Caco-2 (cell line): ENCODE measurements around the gene OSTN. TPM values are rescaled to one million over a fixed set of nuclear protein-coding genes. Genes with fewer than 3 reads are reported as not detected.
A peak's percentile ranks its signal among the peaks of the same experiment; 100 is the strongest.

ENCODE experiments used
- BruUV-seq: library from RNA; stranded (reverse); fragments of 400-500 nt; replicated peaks from 2 replicates; lab custom pipeline; 2021; lab: Mats Ljungman, UMichigan
- CTCF ChIA-PET: fragments of 300-600 bp; sonication (Branson Sonifier 250); formaldehyde crosslinking; loops from one replicate; lab custom pipeline; 2022; ENCODE audit warnings: antibody characterized with exemption; lab: Charles Lee
- POLR2A ChIA-PET: fragments of 300-600 bp; sonication (Branson Sonifier 250); formaldehyde crosslinking; loops from one replicate; lab custom pipeline; 2022; ENCODE audit warnings: antibody characterized with exemption; lab: Charles Lee
- DNase-seq, 2 experiments: peaks; one replicate each; pipeline versions ENCODE4 v3.0.0 to v3.0.0-alpha.2; 2020 to 2022
- H3K27me3 ChIP-seq: replicated peaks from 2 replicates; pipeline ENCODE4 v1.6.0; 2011; ENCODE audit warnings: low read length; ENCODE audit not compliant: control insufficient read depth, insufficient read depth
- H3K36me3 ChIP-seq: 2 replicates; pipeline ENCODE4 v1.5.1; 2011; ENCODE audit warnings: low read length; ENCODE audit not compliant: control insufficient read depth, insufficient read depth
- H3K4me1 ChIP-seq: fragments of 250-450 bp; sonication (Bioruptor Pico); 2 replicates; pipeline ENCODE4 v1.5.1; 2020; ENCODE audit warnings: mild to moderate bottlenecking
- H3K4me3 ChIP-seq: 2 replicates; pipeline ENCODE4 v1.5.1; 2011; ENCODE audit warnings: low read depth, mild to moderate bottlenecking, control low read depth, low read length
- H3K9me3 ChIP-seq: fragments of 250-450 bp; sonication (Bioruptor Pico); 2 replicates; pipeline ENCODE4 v1.5.1; 2020; ENCODE audit warnings: mild to moderate bottlenecking, moderate library complexity
- H3K27ac Mint-ChIP-seq: one replicate; pipeline ENCODE4 v1.8.0; 2022; ENCODE audit warnings: mixed read lengths; ENCODE audit not compliant: unreplicated experiment
- H3K27me3 Mint-ChIP-seq: one replicate; pipeline ENCODE4 v1.8.0; 2022; ENCODE audit warnings: mixed read lengths; ENCODE audit not compliant: insufficient read depth, unreplicated experiment
- H3K36me3 Mint-ChIP-seq: one replicate; pipeline ENCODE4 v1.8.0; 2022; ENCODE audit warnings: mild to moderate bottlenecking, mixed read lengths; ENCODE audit not compliant: insufficient read depth, unreplicated experiment
- H3K4me1 Mint-ChIP-seq: one replicate; pipeline ENCODE4 v1.8.0; 2022; ENCODE audit warnings: low read depth, mixed read lengths; ENCODE audit not compliant: unreplicated experiment
- H3K4me3 Mint-ChIP-seq: one replicate; pipeline ENCODE4 v1.8.0; 2022; ENCODE audit warnings: mild to moderate bottlenecking, moderate library complexity, mixed read lengths; ENCODE audit not compliant: unreplicated experiment
- H3K9me3 Mint-ChIP-seq: one replicate; pipeline ENCODE4 v1.8.0; 2022; ENCODE audit warnings: mixed read lengths; ENCODE audit not compliant: unreplicated experiment
- intact Hi-C: fragments of 100-400 bp; cut with micrococcal nuclease; formaldehyde crosslinking; loops from one replicate; pipeline ENCODE4 v1.10.0; 2022; ENCODE audit not compliant: unreplicated experiment
- total RNA-seq: library from RNA; stranded (reverse); gene quantifications from 2 replicates; pipeline ENCODE4 v1.2.3, GENCODE V29; 2022
- TF ChIP-seq, protein P1 (sequence below), 2 experiments: fragments of 200-600 bp in 1 of 2; IDR thresholded peaks; 1 replicate in 1 of 2; 2 replicates in 1 of 2; pipeline versions ENCODE4 v1.5.1 to v1.8.0; 2011 to 2022; ENCODE audit warnings: antibody characterized with exemption in 1 of 2, control low read depth in 1 of 2, inconsistent platforms in 1 of 2, low read depth in 1 of 2, low read length in 1 of 2, mild to moderate bottlenecking in 1 of 2, moderate library complexity in 1 of 2; ENCODE audit not compliant: insufficient read depth in 1 of 2, severe bottlenecking in 1 of 2, unreplicated experiment in 1 of 2

OSTN gene
- total RNA-seq, 1 experiment from 2014 or later: not detected

DNA sequence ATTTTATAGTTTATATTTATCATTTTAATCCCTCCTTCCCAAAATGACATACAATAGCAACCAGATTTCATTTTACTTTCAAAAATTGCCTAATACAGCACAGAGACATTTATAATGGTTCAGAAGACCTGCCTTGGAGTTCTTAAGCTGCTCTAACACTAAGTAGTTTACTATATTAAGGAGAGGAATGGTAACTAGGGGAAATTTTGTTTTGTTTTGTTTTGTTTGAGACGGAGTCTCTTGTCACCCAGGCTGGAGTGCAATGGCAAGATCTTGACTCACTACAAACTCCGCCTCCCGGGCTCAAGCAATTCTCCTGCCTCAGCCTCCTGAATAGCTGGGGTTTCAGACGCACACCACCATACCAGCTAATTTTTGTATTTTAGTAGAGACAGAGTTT is 107.4 kb downstream of the OSTN start:
- H3K27me3 Mint-ChIP-seq: no peaks in the 10 kb centered on the region
- H3K4me3 Mint-ChIP-seq: no peak overlapping the region
- H3K4me1 ChIP-seq: peaks cover 4% of the 10 kb centered on the region; the same call in 1 of the 2 replicates
- H3K4me1 Mint-ChIP-seq: peaks cover 13% of the 10 kb centered on the region
- no peaks in the 10 kb centered on the region for H3K36me3 ChIP-seq
- TF ChIP-seq, protein P1, sequence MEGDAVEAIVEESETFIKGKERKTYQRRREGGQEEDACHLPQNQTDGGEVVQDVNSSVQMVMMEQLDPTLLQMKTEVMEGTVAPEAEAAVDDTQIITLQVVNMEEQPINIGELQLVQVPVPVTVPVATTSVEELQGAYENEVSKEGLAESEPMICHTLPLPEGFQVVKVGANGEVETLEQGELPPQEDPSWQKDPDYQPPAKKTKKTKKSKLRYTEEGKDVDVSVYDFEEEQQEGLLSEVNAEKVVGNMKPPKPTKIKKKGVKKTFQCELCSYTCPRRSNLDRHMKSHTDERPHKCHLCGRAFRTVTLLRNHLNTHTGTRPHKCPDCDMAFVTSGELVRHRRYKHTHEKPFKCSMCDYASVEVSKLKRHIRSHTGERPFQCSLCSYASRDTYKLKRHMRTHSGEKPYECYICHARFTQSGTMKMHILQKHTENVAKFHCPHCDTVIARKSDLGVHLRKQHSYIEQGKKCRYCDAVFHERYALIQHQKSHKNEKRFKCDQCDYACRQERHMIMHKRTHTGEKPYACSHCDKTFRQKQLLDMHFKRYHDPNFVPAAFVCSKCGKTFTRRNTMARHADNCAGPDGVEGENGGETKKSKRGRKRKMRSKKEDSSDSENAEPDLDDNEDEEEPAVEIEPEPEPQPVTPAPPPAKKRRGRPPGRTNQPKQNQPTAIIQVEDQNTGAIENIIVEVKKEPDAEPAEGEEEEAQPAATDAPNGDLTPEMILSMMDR (IDR thresholded peaks at IDR 0.05; ENCODE audit: insufficient read depth in 1 of 2, low read depth in 1 of 2, low read length in 1 of 2, severe bottlenecking in 1 of 2, unreplicated experiment in 1 of 2): no peak
- intact Hi-C loops: no loop called here
- no peaks in the 10 kb centered on the region for H3K27me3 ChIP-seq
- no peaks in the 10 kb centered on the region for H3K36me3 Mint-ChIP-seq
- no peak overlapping the region for H3K27ac Mint-ChIP-seq
- H3K9me3 ChIP-seq: no peaks in the 10 kb centered on the region
- no peaks in the 10 kb centered on the region for H3K9me3 Mint-ChIP-seq
- DNase-seq: no peak
- no TSS peak for BruUV-seq
- H3K4me3 ChIP-seq: no peak overlapping the region
- POLR2A ChIA-PET: no interaction called here
- CTCF ChIA-PET: no interaction called here

DNA sequence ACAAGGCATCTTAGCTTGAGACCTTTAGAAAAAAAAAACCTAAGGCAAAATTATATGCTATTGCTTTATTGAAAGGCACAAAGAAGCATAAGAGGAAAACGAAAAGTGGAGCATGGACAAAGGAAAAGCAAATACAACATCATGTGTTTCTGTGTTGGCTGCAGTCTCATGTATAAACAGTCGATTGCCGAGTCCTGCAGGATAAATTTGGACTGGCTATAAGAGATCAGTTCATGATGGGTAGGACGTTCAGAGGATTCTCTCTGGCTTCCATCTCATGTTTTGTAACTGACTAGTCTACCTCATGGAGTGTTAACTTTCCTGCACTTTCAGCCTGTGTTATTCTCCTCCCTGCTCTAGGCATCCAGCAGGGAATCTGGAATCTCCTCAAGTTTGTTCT is 108.3 kb downstream of the OSTN start:
- TF ChIP-seq, protein P1 (IDR thresholded peaks at IDR 0.05; ENCODE audit: insufficient read depth in 1 of 2, low read depth in 1 of 2, low read length in 1 of 2, severe bottlenecking in 1 of 2, unreplicated experiment in 1 of 2): no peak
- no peaks in the 10 kb centered on the region for H3K36me3 ChIP-seq
- H3K27me3 ChIP-seq: no peaks in the 10 kb centered on the region
- no peak for DNase-seq
- peaks cover 3% of the 10 kb centered on the region; the same call in 1 of the 2 replicates for H3K4me1 ChIP-seq
- BruUV-seq: no TSS peak
- H3K9me3 Mint-ChIP-seq: no peaks in the 10 kb centered on the region
- H3K4me1 Mint-ChIP-seq: peaks cover 12% of the 10 kb centered on the region
- ChIA-PET POLR2A (no interaction called here), CTCF (no interaction called here)
- no peaks in the 10 kb centered on the region for H3K27me3 Mint-ChIP-seq
- no peak overlapping the region for H3K4me3 Mint-ChIP-seq
- H3K36me3 Mint-ChIP-seq: no peaks in the 10 kb centered on the region
- H3K4me3 ChIP-seq: no peak overlapping the region
- intact Hi-C loops: no loop called here
- no peaks in the 10 kb centered on the region for H3K9me3 ChIP-seq
- H3K27ac Mint-ChIP-seq: no peak overlapping the region

DNA sequence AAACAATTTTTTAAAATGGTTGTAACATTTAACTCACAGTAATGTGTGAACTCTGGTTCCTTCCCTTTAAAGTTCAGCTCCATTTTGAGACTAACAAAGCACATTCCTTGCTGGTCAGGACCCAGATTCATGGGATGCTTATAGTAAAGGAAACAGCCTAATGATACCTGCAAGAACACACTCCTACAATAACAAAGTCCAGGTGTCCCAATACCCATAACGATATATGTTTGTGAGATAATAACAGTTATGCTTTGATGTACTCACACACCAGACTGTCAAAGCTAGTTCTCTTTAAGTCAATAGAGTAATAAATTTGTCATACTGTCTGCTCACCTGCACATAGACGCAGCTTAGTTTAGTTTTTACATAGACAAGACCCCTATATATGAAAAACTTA is 114.3 kb downstream of the OSTN start:
- no peak overlapping the region for H3K4me3 Mint-ChIP-seq
- H3K27me3 Mint-ChIP-seq: no peaks in the 10 kb centered on the region
- H3K9me3 Mint-ChIP-seq: no peaks in the 10 kb centered on the region
- peak in 1 of 2 experiments; percentile 46 for DNase-seq
- intact Hi-C loops: loop anchor here (1.0 kb wide), 2 partner anchors 8 to 11 kb away; no protein-coding TSS in a partner anchor
- Histone ChIP-seq H3K36me3 (no peaks in the 10 kb centered on the region), H3K9me3 (no peaks in the 10 kb centered on the region), H3K4me3 (no peak overlapping the region), H3K4me1 (peaks cover 9% of the 10 kb centered on the region), H3K27me3 (no peaks in the 10 kb centered on the region)
- TF ChIP-seq, protein P1 (IDR thresholded peaks at IDR 0.05; ENCODE audit: insufficient read depth in 1 of 2, low read depth in 1 of 2, low read length in 1 of 2, severe bottlenecking in 1 of 2, unreplicated experiment in 1 of 2): no peak
- ChIA-PET POLR2A (interaction anchor here (1.5 kb wide), 1 partner anchor 15 kb away, joined by 9 read pairs; the partner anchor contains the start of gene CCDC50), CTCF (interaction anchor here (0.6 kb wide), 1 partner anchor 24 kb away, joined by 5 read pairs; no protein-coding TSS in a partner anchor)
- no TSS peak for BruUV-seq
- peak overlapping the region; percentile 26 for H3K27ac Mint-ChIP-seq
- no peaks in the 10 kb centered on the region for H3K36me3 Mint-ChIP-seq
- H3K4me1 Mint-ChIP-seq: peaks cover 6% of the 10 kb centered on the region
